H1 (cell line): Measurements from ENCODE around the gene GFOD1. TPM values are rescaled to one million over a fixed set of nuclear protein-coding genes. Genes with fewer than 3 reads are reported as not detected.

Experiments
- SIN3A ChIP-seq, 2 experiments: IDR thresholded peaks in 1 of 2; conservative IDR thresholded peaks in 1 of 2; 2 replicates each; pipeline ENCODE4 v1.6.1; 2011 to 2012; ENCODE audit warnings: low read length in 2 of 2, improper control_type of control experiment in 1 of 2, low read depth in 1 of 2, mild to moderate bottlenecking in 1 of 2
- polyA plus RNA-seq, 7 experiments: library from polyadenylated mRNA; depleted of rRNA in 3 of 7; stranded (reverse) in 5 of 7; unstranded in 2 of 7; fragments of >200 nt in 5 of 7; fragments of 200-250 nt in 2 of 7; gene quantifications; 1 replicate in 5 of 7; 2 replicates in 1 of 7; 4 replicates in 1 of 7; pipeline versions ENCODE4 v1.2.1 to v1.2.3, GENCODE V29; 2011 to 2013; ENCODE audit warnings: missing spikeins in 2 of 7, mixed read lengths in 2 of 7
- total RNA-seq: library from RNA; stranded (reverse); fragmentation: NEBNext Ultra II Directional; extraction: Animal tissue kit (Norgen Biotek cat#: 25700); gene quantifications from 2 replicates; pipeline ENCODE4 v1.2.1, GENCODE V29; 2021

Gene GFOD1
- total and polyA plus RNA-seq, 2 of the 8 experiments (the other 6 are each of a cell fraction or from before 2014, with no cell fraction given), result 2.5 to 8.8 TPM

DNA sequence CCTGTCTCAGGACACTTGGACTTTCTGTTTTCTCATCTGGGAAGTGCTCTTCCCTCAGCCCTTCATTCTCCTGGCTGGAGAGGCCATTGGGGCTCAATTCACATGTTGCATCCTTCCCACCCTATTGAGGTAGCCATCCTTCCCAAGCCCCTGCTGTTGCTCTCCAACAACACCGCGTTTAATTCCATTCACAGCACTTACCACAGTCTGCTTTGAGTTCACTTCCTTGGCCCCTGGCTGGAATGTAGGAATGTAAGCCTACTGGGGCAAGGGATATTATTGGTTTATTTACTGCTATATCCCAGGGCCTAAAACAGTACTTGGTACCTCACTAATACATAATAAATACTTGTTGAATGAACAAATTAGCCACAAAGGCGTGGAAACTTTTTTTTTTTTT lies 6.7 kb upstream of the GFOD1 start (continued):
- TF ChIP-seq SIN3A (conservative IDR thresholded peaks at IDR 0.05 in 1 of 2, IDR thresholded peaks at IDR 0.05 in 1 of 2; ENCODE audit: low read depth in 1 of 2, low read length in 2 of 2), result no peak
- TF ChIP-seq, all 59 proteins: peak for 0
